Panc1 (cell line): ENCODE measurements around the gene TNN. TPM values are rescaled to one million over a fixed set of nuclear protein-coding genes. Genes with fewer than 3 reads are reported as not detected.

Experiments used
- ATAC-seq: fragments of 200-7000 bp; cut with Tn5 transposase; 2 replicates; pipeline ENCODE4 v1.9.1; 2020; ENCODE audit warnings: mild to moderate bottlenecking, moderate library complexity
- BruUV-seq: library from RNA; stranded (reverse); fragments of 400-500 nt; replicated peaks from 2 replicates; lab custom pipeline; 2021; lab: Mats Ljungman, UMichigan
- CTCF ChIA-PET: fragments of 300-600 bp; sonication (Branson Sonifier 250); formaldehyde crosslinking; loops from one replicate; lab custom pipeline; 2022; ENCODE audit warnings: antibody characterized with exemption; lab: Charles Lee
- POLR2A ChIA-PET: fragments of 300-600 bp; sonication (Branson Sonifier 250); formaldehyde crosslinking; loops from one replicate; lab custom pipeline; 2022; ENCODE audit warnings: antibody characterized with exemption; lab: Charles Lee
- DNase-seq: peaks from one replicate; pipeline ENCODE4 v3.0.0-alpha.2; 2010; ENCODE audit warnings: low read depth, low spot score
- H3K27ac ChIP-seq: 2 replicates; pipeline ENCODE4 v1.5.1; 2011; ENCODE audit warnings: mild to moderate bottlenecking, low read length, inconsistent platforms
- H3K27me3 ChIP-seq: fragments of 200-500 bp; sonication (Bioruptor generic); 2 replicates; pipeline ENCODE4 v1.6.0; 2014; ENCODE audit warnings: low read length, inconsistent platforms; ENCODE audit not compliant: control insufficient read depth, insufficient read depth
- H3K36me3 ChIP-seq: fragments of 200-500 bp; sonication (Bioruptor generic); 2 replicates; pipeline ENCODE4 v1.5.1; 2014; ENCODE audit warnings: inconsistent platforms, mild to moderate bottlenecking, low read length, moderate library complexity; ENCODE audit not compliant: control insufficient read depth, insufficient read depth
- H3K4me1 ChIP-seq: 2 replicates; pipeline ENCODE4 v1.5.1; 2011; ENCODE audit warnings: inconsistent platforms, mild to moderate bottlenecking, low read length, moderate library complexity; ENCODE audit not compliant: control insufficient read depth, insufficient read depth
- H3K4me3 ChIP-seq, 2 experiments: 2 replicates each; pipeline ENCODE4 v1.5.1; 2011 to 2012; ENCODE audit warnings: low read depth in 2 of 2, low read length in 2 of 2, mild to moderate bottlenecking in 2 of 2, inconsistent platforms in 1 of 2, moderate library complexity in 1 of 2
- H3K9me3 ChIP-seq: fragments of 200-500 bp; sonication (Bioruptor generic); 2 replicates; pipeline ENCODE4 v1.5.1; 2014; ENCODE audit warnings: low read depth, mild to moderate bottlenecking, inconsistent platforms, low read length, moderate library complexity; ENCODE audit not compliant: control insufficient read depth, insufficient read depth
- POLR2AphosphoS5 ChIP-seq: IDR thresholded peaks from 2 replicates; pipeline ENCODE4 v1.6.1; 2012; ENCODE audit warnings: mild to moderate bottlenecking, low read depth, low read length, moderate library complexity
- SIN3A ChIP-seq: IDR thresholded peaks from 2 replicates; pipeline ENCODE4 v1.6.1; 2012; ENCODE audit warnings: low read depth, mild to moderate bottlenecking, low read length, moderate library complexity, borderline replicate concordance; ENCODE audit not compliant: insufficient read depth
- TCF7L2 ChIP-seq: IDR thresholded peaks from 2 replicates; pipeline ENCODE4 v1.6.1; 2011; ENCODE audit warnings: mild to moderate bottlenecking, low read depth, low read length, inconsistent platforms
- in situ Hi-C: cut with HindIII; loops from 2 replicates; pipeline ENCODE4 v1.10.0; 2016; ENCODE audit warnings: low sequenced_read_pairs, low pct_unique_long_range_greater_than_20kb
- intact Hi-C: fragments of 100-400 bp; cut with micrococcal nuclease; formaldehyde crosslinking; loops from one replicate; pipeline ENCODE4 v1.10.0; 2022; ENCODE audit not compliant: unreplicated experiment
- total RNA-seq: library from RNA; stranded (reverse); gene quantifications from one replicate; pipeline ENCODE4 v1.2.1, GENCODE V29; 2021; ENCODE audit not compliant: unreplicated experiment
- TF ChIP-seq, protein P1 (sequence below), 2 experiments: IDR thresholded peaks; 2 replicates each; pipeline ENCODE4 v1.6.1; 2011 to 2012; ENCODE audit warnings: low read depth in 2 of 2, control low read depth in 1 of 2, low read length in 1 of 2, mild to moderate bottlenecking in 1 of 2, moderate library complexity in 1 of 2; ENCODE audit not compliant: insufficient read depth in 1 of 2
- TF ChIP-seq, protein P2 (sequence below): fragments of 450-650 bp; IDR thresholded peaks from 2 replicates; pipeline ENCODE4 v1.5.1; 2017; ENCODE audit warnings: mild to moderate bottlenecking

The TNN gene
- total RNA-seq, 1 experiment from 2014 or later, result not detected

DNA sequence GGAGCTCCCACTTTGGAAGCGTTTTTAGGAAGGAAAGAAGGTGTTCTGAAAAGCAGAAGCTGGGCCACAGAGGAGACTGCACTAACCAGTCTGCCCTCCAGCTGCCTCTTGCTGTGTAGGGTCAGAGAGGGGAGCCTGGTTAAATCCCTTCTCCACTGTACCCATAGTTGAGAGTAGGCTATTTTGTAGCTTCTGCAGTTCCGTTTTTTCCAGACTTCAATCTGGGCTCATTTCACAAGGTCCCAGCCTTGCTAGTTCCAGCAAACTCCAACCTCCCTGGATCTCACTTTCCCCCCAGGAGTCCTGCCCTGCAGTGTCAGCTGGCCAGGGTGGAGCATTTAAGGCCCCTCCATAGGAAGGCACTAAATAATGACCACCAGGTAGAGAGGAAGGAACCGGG, 11.0 kb downstream of the TNN start:
- TF ChIP-seq, protein P1, sequence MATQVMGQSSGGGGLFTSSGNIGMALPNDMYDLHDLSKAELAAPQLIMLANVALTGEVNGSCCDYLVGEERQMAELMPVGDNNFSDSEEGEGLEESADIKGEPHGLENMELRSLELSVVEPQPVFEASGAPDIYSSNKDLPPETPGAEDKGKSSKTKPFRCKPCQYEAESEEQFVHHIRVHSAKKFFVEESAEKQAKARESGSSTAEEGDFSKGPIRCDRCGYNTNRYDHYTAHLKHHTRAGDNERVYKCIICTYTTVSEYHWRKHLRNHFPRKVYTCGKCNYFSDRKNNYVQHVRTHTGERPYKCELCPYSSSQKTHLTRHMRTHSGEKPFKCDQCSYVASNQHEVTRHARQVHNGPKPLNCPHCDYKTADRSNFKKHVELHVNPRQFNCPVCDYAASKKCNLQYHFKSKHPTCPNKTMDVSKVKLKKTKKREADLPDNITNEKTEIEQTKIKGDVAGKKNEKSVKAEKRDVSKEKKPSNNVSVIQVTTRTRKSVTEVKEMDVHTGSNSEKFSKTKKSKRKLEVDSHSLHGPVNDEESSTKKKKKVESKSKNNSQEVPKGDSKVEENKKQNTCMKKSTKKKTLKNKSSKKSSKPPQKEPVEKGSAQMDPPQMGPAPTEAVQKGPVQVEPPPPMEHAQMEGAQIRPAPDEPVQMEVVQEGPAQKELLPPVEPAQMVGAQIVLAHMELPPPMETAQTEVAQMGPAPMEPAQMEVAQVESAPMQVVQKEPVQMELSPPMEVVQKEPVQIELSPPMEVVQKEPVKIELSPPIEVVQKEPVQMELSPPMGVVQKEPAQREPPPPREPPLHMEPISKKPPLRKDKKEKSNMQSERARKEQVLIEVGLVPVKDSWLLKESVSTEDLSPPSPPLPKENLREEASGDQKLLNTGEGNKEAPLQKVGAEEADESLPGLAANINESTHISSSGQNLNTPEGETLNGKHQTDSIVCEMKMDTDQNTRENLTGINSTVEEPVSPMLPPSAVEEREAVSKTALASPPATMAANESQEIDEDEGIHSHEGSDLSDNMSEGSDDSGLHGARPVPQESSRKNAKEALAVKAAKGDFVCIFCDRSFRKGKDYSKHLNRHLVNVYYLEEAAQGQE (IDR thresholded peaks at IDR 0.05; ENCODE audit: insufficient read depth in 1 of 2, low read depth in 2 of 2, low read length in 1 of 2), result no peak
- TF ChIP-seq TCF7L2, result no peak
- TF ChIP-seq POLR2AphosphoS5, result no peak
- TF ChIP-seq, protein P2, sequence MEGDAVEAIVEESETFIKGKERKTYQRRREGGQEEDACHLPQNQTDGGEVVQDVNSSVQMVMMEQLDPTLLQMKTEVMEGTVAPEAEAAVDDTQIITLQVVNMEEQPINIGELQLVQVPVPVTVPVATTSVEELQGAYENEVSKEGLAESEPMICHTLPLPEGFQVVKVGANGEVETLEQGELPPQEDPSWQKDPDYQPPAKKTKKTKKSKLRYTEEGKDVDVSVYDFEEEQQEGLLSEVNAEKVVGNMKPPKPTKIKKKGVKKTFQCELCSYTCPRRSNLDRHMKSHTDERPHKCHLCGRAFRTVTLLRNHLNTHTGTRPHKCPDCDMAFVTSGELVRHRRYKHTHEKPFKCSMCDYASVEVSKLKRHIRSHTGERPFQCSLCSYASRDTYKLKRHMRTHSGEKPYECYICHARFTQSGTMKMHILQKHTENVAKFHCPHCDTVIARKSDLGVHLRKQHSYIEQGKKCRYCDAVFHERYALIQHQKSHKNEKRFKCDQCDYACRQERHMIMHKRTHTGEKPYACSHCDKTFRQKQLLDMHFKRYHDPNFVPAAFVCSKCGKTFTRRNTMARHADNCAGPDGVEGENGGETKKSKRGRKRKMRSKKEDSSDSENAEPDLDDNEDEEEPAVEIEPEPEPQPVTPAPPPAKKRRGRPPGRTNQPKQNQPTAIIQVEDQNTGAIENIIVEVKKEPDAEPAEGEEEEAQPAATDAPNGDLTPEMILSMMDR, result no peak
- no peak for TF ChIP-seq SIN3A
- ChIA-PET POLR2A (no interaction called here), CTCF (no interaction called here)
- no peaks in the 10 kb centered on the region for H3K36me3 ChIP-seq
- H3K9me3 ChIP-seq, result no peaks in the 10 kb centered on the region
- peaks cover 6% of the 10 kb centered on the region for H3K27me3 ChIP-seq
- DNase-seq (no peak), ATAC-seq (no peak)
- no TSS peak for BruUV-seq
- H3K4me1 ChIP-seq, result no peaks in the 10 kb centered on the region
- in situ Hi-C loops (no loop called here), intact Hi-C loops (no loop called here)
- H3K4me3 ChIP-seq, result no peak overlapping the region
- H3K27ac ChIP-seq, result no peak overlapping the region

DNA sequence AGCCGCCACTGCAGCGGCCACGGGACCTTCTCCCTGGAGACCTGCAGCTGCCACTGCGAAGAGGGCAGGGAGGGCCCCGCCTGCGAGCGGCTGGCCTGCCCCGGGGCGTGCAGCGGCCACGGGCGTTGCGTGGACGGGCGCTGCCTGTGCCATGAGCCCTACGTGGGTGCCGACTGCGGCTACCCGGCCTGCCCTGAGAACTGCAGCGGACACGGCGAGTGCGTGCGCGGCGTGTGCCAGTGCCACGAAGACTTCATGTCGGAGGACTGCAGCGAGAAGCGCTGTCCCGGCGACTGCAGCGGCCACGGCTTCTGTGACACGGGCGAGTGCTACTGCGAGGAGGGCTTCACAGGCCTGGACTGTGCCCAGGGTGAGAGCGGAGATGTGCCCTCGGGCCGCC, 11.7 kb downstream of the TNN start:
- intact Hi-C loops (no loop called here), in situ Hi-C loops (no loop called here)
- POLR2A ChIA-PET, result no interaction called here
- Histone ChIP-seq H3K27me3 (peaks cover 6% of the 10 kb centered on the region), H3K4me3 (no peak overlapping the region), H3K9me3 (no peaks in the 10 kb centered on the region), H3K36me3 (no peaks in the 10 kb centered on the region), H3K4me1 (no peaks in the 10 kb centered on the region), H3K27ac (no peak overlapping the region)
- DNase-seq (no peak), ATAC-seq (no peak)
- TF ChIP-seq, protein P2, result no peak
- TF ChIP-seq POLR2AphosphoS5, result no peak
- no peak for TF ChIP-seq SIN3A
- no peak for TF ChIP-seq TCF7L2
- TF ChIP-seq, protein P1 (IDR thresholded peaks at IDR 0.05; ENCODE audit: insufficient read depth in 1 of 2, low read depth in 2 of 2, low read length in 1 of 2), result no peak
- CTCF ChIA-PET, result no interaction called here
- no TSS peak for BruUV-seq
